Left colon (tissue), 2 donors: ENCODE data around the gene EMX1. TPM values are rescaled to one million over a fixed set of nuclear protein-coding genes. Genes with fewer than 3 reads are reported as not detected.

Experiments used
- ATAC-seq: fragments of 200-7000 bp; cut with Tn5 transposase; one replicate; pipeline ENCODE4 v1.9.1; 2020; ENCODE audit warnings: mild to moderate bottlenecking, moderate library complexity
- DNase-seq, 2 donors: peaks; one replicate each; pipeline ENCODE4 v3.0.0-alpha.2; 2020
- intact Hi-C, 2 donors: fragments of 100-400 bp; cut with DNase I in 1 of 2; cut with micrococcal nuclease in 1 of 2; formaldehyde crosslinking; loops; one replicate each; pipeline versions ENCODE4 v1.11.2 to v1.14.0; 2022; cut with DNase I, micrococcal nuclease
- total RNA-seq, 2 donors: library from RNA; stranded (reverse); fragmentation: NEBNext Ultra II Directional; extraction: Animal tissue kit (Norgen Biotek cat#: 25700); gene quantifications; one replicate each; pipeline ENCODE4 v1.2.1, GENCODE V29; 2021
- donor health status: DM: no; HTN: no; CAD: no.
- donor health status: DM: yes; HTN: yes; CAD: no.

Gene EMX1
- total RNA-seq, 2 donors from 2014 or later: 1.5 to 2.2 TPM

DNA sequence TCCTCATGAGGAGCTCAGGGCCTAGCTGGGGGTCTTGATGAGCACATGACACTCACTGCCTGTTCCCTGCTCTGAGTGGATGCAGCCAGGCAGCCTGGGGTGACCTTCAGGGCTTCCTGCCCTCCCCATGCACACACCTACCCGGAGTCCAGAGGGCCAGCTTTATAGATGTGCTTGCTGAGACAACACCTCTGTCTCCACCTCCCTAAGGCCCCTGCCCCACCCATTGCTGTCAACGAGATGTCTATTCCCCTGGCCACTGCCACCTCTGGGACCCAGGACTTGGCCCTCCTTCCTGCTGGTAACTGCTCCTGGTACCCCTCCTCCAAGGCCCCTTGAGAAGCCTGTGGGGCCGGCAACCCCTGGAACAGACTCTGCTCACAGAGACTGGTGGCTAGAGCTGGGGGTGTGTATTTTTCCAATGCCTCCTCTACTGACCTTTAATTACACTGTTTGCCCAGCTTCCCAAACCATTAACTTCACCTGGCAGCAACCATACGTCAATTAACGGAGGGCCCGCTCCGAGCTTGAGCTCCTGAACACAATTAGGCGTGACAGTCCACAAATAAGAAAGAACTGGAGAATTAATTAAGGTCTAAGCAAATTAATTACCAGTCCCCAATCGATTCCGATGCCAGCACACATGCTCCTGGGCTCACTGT is 66.3 kb downstream of the EMX1 start:
- intact Hi-C loops: no loop called here
- ATAC-seq (peak; percentile 95), DNase-seq (peak; percentile 48 to 56)

DNA sequence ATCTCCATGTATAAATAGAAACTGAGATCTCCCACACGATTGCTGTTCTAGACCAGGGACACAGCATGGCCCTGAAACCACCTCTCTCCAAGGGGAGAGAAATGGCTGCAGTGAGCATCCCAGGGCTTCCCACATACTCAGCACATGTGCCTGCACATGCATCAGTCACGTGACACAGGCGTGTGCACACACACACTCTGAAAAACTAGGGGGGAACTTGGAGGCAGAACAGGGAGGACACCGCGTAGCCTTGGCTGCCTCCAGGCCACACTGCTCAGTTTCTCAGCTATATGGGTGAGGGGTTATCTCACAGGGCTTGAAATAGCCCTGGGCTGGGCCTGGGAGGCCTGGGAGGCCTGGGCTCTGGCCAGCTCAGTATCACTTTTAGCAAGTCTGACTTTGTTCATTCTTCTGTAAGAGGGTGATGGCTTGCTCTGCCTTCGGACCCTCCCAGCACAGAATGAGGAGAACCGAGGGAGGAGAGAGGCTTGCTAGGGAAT is 66.9 kb downstream of the EMX1 start:
- ATAC-seq (peak; percentile 18), DNase-seq (no peak)
- intact Hi-C loops: no loop called here

Other genes with a start within 250 kb of the EMX1 start
- gene EXOC6B, start 91.5 kb upstream of the EMX1 start, total RNA-seq: 10 to 100 TPM; 23.9 to 37.6 TPM
- gene SPR, start 30.1 kb upstream of the EMX1 start, total RNA-seq: 10 to 100 TPM; 77.8 to 81.9 TPM
- 10 to 100 TPM; 19.9 to 20.5 TPM for gene SFXN5, start 154.2 kb downstream of the EMX1 start, total RNA-seq
- gene RAB11FIP5, start 195.4 kb downstream of the EMX1 start, total RNA-seq: 10 to 100 TPM; 19.3 to 19.7 TPM